ENCODE data around the gene CNP.
"Not testable (repeated sequence)": the region's sequence is repeated elsewhere in the genome, so short reads cannot be mapped to it uniquely, and the experiment has no call there.

CNP gene

DNA sequence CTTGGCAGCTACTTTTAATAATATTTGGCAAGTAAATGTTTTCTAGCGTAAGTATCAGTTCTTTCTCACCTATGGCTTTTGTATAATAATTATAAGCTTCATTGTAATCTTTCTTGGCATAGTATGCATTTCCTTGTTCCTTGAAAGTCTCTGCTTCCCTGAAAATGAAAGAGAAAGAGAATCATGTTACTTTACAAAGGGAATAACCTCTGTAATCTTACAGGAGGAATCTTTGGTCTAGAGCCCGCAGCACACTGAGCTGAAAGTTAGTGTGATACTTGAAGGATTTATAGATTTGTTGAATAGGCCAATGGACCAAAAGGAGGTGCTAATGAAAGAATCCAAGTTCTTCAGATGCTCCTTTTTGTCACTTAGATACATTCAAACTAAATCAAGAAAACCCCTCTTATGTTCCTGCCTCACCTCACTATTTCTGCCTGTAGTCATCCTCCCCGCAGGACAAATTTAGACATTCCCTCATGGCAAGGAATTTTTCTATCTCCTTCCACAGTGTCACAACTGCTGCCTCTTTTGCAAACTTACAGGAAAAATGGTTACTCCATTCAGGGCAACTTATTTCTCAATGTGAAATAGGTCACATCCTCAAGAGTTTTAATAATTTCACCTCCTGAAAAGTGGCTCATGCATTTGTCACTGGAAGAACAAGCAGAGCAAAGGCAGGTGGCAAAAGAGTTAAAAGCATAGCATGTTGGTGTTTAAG lies 34.0 kb downstream of the CNP start:
- no peak for FAIRE-seq
- no peak for DNase-seq (ENCODE audit: extremely low spot score, insufficient read length, low read depth)

- FAIRE-seq = no peak
- no peak for DNase-seq (ENCODE audit: extremely low spot score, insufficient read length, low read depth)
Measured at GRCh38 chr17:42001729-42002128, 35.1 kb downstream of the CNP start.

- FAIRE-seq (no peak), DNase-seq (ENCODE audit: extremely low spot score, insufficient read length, low read depth) (no peak)
Measured at GRCh38 chr17:42002175-42002791, 35.7 kb downstream of the CNP start.

GRCh38 chr17:42002792-42003301 lies 36.3 kb downstream of the CNP start:
- DNase-seq (ENCODE audit: extremely low spot score, insufficient read length, low read depth) (no peak), FAIRE-seq (no peak)

DNA sequence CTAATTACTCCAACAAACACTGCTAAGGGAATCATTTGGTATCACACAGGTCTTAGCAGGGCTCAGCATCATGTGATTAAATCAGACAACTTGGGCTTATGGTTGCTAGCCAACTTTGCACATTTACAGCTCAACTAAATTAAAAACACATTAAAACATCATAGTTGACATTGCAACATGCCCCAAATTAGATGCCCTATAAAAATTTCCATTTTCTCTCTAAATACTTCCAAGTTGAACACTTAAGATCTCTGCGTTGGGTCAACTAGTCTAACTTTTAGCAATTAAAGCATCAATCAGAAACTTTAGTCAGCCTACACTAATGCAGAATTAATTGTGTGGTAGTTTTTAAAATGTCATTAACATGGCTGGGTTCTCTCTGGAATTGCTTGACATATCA lies 38.6 kb downstream of the CNP start:
- DNase-seq (ENCODE audit: extremely low spot score, insufficient read length, low read depth) (no peak), FAIRE-seq (no peak)

GRCh38 chr17:42009170-42009569 lies 42.6 kb downstream of the CNP start:
- no peak for DNase-seq (ENCODE audit: extremely low spot score, insufficient read length, low read depth)
- FAIRE-seq = no peak

DNA sequence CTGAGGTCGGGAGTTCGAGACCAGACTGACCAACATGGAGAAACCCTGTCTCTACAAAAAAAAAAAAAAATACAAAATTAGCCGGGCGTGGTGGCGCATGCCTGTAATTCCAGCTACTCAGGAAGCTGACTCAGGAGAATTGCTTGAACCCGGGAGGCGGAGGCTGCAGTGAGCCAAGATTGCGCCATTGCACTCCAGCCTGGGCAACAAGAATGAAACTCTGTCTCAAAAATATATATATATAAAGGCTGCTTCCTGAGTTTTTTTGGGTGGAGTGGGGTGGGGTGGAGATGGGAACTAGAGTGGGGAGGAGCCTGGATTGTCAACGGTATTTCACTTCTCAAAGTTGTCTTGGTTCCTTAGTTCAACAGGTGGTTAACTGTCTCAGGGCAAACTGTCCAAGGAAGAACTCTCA lies 43.7 kb downstream of the CNP start:
- DNase-seq (ENCODE audit: extremely low spot score, insufficient read length, low read depth); FAIRE-seq: not testable (repeated sequence)

DNA sequence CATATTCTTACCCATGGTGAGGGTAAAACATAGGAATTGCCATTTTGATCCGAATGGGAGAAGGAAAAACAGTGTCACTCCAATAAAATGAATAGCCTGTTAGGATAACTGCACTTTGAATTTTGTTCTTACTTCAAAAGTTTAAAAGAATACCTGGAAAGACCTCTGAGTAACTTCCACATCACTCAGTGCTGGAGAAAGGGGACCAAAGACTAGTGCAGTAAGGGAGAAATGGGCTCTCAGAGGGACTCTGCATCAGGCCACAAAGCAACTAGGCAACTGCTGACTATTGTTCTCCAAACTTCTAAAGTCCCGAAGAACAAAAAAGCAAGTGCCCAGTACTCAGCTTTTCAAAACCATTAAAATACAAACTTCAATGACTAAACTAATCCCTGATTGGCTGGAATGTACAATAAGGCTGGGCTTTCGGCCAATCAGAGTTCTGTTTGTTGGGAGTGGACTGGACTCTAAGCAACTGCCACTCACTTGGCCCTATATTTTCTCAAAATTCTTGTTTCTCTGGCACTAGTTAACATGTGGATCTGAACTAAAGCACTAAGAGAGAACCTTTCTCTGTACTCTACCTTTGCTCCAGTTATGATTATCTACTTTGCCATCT lies 44.4 kb downstream of the CNP start:
- FAIRE-seq (no peak), DNase-seq (ENCODE audit: extremely low spot score, insufficient read length, low read depth) (no peak)

DNA sequence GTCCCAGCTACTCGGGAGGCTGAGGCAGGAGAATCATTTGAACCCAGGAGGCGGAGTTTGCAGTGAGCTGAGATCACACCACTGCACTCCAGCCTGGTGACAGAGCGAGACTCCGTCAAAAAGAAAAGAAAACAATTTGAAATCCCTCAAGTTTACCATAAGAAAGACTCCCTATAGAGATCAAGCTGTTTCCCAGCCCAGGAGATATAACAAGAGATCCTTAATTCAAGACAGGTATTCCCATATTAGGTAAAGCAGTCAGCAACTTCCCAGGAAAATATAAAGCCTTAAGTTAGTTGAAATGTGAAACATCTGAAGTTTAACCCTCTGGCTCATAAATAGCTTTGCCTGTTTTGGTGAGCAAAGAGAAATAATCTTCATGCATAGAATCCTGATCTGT lies 45.8 kb downstream of the CNP start:
- not testable (repeated sequence) for FAIRE-seq; DNase-seq (ENCODE audit: extremely low spot score, insufficient read length, low read depth)

- not testable (repeated sequence) for DNase-seq (ENCODE audit: extremely low spot score, insufficient read length, low read depth); FAIRE-seq
Measured at GRCh38 chr17:42013740-42014139, 47.1 kb downstream of the CNP start.

- FAIRE-seq (no peak), DNase-seq (ENCODE audit: extremely low spot score, insufficient read length, low read depth) (no peak)
Measured at GRCh38 chr17:42016411-42016831, 49.8 kb downstream of the CNP start.

- DNase-seq (ENCODE audit: extremely low spot score, insufficient read length, low read depth) (peak; percentile 91), FAIRE-seq (peak; percentile 86)
Measured at GRCh38 chr17:42016941-42017865, 50.6 kb downstream of the CNP start, which contains the start of gene DNAJC7. Gene DNAJC7, minus strand, starts transcription at chr17:42017439. Its CDS starts 23 bp downstream, at chr17:42017416.

- no peak for DNase-seq (ENCODE audit: extremely low spot score, insufficient read length, low read depth)
- FAIRE-seq = no peak
Measured at GRCh38 chr17:42017866-42018200, 51.2 kb downstream of the CNP start.

DNA sequence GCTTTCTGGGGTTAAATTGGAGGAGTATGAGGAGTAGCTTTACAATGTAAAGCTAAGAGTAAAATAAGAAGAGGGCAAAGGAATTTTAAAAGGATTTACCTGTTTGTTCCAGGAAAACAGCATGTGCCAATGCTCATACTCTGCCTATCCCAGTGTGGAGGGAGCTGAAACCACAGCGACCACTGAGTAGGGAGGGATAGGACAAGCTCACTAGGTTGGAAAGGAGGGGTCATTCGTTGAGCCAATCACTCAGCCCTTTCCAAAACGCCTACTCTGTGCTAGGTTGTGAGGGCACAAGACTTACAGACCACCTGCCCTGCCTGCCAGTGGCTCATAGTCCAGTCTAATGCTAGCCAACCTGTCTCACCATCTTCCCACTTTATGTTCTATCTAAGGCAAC lies 51.7 kb downstream of the CNP start:
- DNase-seq (ENCODE audit: extremely low spot score, insufficient read length, low read depth) (no peak), FAIRE-seq (no peak)

- FAIRE-seq (no peak), DNase-seq (ENCODE audit: extremely low spot score, insufficient read length, low read depth) (no peak)
Measured at GRCh38 chr17:42018988-42019387, 52.4 kb downstream of the CNP start.

GRCh38 chr17:42019509-42020404 lies 53.2 kb downstream of the CNP start, which contains the start of gene NKIRAS2:
Gene NKIRAS2, plus strand, starts transcription at chr17:42020090. Its CDS starts 1,488 bp downstream, at chr17:42021578.
- DNase-seq (ENCODE audit: extremely low spot score, insufficient read length, low read depth) = peak; percentile 90
- FAIRE-seq = peak; percentile 72

GRCh38 chr17:42020845-42021244 lies 54.2 kb downstream of the CNP start:
- FAIRE-seq; DNase-seq (ENCODE audit: extremely low spot score, insufficient read length, low read depth): not testable (repeated sequence)

DNA sequence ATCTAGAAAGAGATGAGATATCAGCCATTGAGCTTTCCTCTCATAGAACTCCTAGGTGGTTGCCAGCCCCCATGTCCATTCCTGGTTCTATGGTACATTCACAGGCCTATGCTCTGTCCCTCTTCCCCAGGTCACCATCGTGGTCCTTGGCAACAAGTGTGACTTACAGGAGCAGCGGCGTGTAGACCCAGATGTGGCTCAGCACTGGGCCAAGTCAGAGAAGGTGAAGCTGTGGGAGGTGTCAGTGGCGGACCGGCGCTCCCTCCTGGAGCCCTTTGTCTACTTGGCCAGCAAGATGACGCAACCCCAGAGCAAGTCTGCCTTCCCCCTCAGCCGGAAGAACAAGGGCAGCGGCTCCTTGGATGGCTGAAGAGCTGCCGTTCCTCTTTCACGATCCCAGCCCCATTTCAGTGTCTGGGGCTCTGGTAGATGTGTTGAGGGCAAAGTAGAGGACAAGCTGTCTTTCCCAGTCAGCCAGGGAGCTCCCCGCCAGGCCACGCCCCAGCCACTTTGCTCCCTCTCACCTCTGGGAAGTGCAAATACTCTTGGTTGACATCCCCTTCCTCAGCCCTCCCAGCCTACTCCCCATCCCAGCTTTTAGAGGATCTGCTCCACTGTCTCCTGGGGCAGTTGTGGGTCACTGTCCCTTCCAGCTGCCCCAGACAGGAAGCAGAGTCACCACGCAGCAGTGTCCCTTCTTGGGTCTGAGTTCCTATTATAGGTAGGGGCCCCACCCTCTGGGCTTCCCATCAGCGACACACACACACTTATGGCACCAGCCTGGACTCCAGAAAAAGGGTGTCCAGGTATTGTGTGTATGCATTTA lies 57.1 kb downstream of the CNP start:
- DNase-seq (ENCODE audit: extremely low spot score, insufficient read length, low read depth) (no peak), FAIRE-seq (no peak)

Measured in GM18507 (cell line).